ENCODE data around the gene PAPPA2.

GRCh38 chr1:176847052-176847451 is 384.1 kb downstream of the PAPPA2 start:
- TF ChIP-seq CTCF (conservative IDR thresholded peaks at IDR 0.05) (no peak), ZFX (IDR thresholded peaks at IDR 0.05) (no peak)
